ENCODE results near the gene ACCS.

The ACCS gene

DNA sequence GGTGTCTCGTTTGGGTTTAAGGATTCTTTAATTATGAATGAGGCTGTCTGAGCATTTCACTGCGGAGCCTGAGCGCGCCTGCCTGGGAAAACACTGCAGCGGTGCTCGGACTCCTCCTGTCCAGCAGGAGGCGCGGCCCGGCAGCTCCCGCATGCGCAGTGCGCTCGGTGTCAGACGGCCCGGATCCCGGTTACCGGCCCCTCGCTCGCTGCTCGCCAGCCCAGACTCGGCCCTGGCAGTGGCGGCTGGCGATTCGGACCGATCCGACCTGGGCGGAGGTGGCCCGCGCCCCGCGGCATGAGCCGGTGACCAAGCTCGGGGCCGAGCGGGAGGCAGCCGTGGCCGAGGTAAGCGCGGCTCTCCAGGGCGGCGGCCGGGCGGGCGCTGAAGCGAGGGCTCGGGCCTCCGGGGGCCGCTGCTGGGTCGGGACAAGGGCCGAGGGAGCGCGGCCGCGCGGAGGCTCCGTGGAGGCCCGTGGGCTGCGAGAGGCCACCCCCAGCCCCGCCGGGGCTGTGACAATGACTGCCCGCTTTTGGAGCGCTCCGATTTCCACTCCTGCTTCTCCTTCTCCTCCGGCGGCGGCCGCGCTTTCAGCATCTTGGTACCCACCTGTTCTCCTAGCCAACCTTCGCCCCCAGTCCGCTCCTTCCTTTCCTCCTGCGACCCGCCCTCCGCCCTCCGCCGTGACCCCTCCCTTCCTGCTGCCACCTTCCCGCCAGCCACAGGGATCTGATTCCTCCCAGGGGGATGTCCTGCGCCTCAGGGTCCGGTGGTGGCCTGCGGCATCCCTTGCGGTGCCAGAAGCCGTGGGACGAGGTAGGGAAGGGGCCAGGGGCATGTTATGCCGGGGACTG lies 29.7 kb downstream of the ACCS start, which contains the start of gene EXT2:
Gene EXT2, plus strand, starts transcription at position 173 of the 854 bp plus-strand sequence. CDS start 12,035 bp downstream, outside the sequence.
- peak; percentile 77 for DNase-seq

DNA sequence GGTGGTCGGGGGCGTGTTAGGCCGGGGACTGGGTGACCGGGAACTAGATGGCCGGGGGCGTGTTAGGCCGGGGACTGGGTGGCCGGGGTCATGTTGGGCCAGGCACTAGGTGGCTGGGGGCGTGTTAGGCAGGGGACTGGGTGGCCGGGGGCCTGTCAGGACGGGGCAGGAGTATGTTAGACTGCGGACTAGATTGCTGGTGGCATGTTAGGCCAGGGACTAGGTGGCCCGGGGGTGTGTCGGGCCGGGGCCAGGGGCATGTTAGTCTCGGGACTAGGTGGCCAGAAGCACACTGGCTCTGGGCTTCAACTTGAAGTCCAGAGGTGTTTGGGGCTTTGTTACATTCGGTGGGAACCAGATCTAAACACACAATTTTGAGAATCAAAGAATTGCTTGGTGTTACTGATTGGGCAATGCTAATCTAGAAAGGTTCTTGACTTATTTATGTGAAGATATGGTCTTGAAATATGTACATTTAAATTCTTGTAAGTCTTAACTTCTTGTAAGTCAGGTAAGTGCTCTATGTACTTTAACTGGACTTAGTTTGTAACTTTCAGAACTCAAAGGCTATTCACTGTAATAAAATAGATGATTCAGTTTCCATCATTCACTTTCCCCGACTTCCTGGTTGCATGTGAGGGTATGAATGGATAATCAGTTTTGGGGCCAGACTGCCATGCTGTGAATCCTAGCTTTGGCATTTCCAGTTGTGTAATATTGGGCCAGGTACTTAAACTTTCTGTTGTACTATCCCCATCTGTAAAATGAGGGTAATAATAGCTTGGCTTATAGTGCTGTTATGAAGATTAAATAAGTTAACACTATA lies 30.5 kb downstream of the ACCS start:
- no peak for DNase-seq

DNA sequence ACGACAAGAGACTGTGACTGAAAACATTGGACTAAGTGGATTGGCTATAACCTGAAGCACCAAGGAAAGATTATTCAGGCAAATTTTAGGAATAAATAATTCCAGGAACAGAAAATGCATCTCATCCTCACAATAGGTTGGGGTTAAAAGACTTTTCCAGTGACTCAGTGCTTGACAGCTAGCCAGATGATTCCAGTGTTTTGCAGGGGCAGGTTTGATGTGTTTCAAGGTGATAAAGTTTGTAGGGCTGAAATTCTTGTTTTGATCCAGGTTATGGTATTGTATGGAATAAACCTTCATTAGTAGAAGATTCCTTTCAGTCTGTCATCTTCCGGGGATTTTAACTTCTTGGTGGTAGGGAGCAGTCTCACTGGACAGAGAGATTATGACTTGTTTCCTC lies 31.8 kb downstream of the ACCS start:
- DNase-seq, result no peak

DNA sequence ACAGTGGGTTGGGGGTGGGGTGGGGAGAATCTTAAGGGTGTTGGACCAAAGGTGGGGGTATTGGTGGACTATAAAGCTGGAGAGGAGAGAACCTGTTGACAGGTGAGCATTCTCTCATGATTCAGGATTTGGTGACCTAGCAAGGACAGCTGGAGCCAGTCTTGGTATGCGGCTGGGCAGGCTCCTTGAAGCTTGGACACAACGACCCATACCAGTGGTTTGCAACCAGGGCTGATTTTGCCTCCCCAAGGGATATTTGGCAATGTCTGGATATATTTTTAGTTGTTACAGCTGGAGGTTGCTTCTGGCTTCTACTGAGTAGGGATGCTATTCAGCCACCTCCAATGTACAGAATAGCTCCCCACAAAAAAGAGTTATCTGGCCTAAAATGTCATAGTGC lies 35.0 kb downstream of the ACCS start:
- no peak for DNase-seq

DNA sequence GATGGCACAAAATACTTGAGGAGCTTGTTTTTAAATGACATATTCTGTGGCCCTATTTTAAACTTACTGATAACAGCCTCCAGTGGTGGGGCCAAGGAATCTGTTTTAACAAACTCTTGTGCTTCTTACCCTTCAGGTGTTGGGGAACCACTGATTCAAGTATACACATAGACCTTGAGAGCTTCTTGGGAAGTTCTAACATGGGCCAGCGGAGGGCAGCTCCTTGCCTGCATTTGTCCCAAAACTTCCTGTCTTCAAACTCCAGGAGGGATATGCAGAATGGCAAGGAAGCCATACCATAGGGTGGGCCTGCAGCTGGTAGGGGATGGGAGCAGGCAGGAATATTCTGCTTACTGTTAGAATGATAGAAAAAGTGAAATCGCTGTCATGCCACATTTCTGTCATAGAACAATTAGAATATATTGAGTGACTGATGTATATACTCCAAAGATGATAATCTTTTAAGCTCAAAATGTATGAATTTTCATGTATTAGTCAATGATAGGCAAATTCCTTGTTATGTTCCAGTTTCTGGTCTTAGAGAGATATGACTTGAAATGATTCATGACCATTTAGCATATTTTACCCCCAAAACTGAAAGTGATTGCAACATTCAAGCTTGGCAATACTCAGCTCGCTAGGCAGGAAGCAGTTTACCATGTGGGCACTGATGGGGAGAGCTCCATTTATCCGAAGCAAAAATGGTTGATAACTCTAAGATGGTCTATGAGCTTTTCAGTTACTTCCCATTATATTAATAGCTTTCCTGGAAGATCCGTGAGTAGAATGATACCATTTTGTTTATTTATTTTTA lies 38.6 kb downstream of the ACCS start:
- no peak for DNase-seq

DNA sequence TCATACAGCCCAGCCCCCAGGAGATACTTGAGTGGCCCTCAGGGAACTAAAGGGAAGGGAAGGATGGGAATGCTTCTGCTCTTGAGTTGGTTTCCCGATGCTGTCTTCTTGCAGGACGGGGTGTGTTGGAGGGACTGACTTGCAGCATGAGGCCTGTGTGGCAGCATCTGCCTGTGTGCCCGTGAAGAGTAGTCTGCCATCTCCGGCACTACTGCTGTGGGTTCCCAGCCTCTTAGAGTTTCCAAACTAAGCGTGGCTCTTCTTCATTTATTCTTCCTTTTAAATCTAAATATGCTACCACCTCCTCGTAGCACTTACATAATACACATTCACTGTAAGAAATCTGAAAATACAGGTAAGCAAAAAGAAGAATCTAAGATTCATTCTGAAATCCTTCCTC lies 42.2 kb downstream of the ACCS start:
- DNase-seq, result no peak

DNA sequence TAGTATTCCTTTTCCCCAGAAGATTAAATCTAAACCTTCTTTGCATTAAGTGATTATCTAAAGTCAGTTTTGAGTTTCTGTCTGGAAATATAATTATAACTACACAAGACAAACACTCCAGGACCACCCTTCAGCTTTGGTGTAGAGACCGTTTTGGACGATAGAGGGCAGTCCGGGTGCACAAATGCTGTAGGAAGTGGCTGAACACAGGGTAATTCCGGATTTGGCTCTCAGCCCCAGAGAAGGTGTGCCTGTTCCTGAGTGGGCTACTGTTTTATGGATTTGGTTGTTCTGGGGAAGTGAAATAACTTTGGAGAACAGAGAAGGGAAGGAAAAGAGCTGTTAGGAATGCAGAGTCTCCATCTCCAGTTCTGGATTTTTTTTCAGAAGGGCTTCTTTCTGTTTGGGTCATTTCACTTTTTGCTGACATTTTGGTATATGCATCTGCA lies 44.2 kb downstream of the ACCS start:
- peak; percentile 14 for DNase-seq

DNA sequence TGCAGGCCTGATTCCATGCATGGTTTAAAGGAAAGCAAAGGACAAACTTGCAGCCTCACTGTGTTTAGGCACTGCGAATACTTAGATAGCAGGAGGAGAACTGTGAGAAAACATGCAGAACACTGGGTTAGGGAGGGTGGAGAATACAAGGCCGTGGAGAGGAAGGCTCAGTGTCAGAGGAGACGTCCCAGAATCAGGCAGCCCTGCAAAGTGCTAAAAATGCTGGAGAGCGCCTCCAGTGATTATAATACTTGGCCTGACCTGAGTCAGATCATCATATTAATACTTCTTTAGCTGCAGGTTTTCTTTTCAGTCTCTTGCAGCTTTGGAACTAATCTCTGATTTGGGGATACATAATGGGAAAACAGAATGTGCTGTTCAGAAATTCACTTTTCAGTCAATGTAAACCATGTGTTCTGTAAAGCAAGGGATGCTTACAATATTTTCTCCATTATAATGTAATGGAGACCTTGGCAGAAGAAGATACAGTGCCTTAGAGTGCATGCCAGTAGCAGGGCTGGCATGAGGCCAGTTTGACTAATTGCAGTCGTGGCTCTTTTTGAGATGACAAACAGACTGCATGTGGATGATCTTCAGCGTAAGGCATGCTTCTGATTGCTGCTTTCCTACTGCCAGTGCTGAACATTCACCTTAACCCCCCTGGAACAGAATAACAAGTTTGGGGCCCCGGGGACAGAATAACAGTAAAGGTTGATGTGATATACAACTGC lies 46.2 kb downstream of the ACCS start:
- no peak for DNase-seq

DNA sequence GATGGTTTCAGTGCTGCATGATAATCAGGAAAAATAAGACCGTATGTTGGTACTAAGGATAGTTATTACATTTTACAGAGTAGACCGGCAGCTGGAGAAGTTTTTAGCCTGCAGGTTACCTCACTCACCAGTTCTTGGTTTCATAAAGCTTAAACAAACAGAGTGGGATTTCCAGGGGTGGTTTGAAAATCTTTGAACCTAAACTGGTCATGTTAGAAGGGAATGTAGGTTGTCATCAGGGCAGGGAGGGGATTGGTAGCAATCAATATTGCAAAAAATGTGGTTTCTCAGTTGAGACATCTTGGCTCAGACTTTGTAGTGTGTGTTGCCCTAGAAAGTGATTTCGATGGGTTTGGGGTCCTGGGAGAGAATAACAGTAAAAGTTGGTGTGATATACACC lies 46.9 kb downstream of the ACCS start:
- no peak for DNase-seq

DNA sequence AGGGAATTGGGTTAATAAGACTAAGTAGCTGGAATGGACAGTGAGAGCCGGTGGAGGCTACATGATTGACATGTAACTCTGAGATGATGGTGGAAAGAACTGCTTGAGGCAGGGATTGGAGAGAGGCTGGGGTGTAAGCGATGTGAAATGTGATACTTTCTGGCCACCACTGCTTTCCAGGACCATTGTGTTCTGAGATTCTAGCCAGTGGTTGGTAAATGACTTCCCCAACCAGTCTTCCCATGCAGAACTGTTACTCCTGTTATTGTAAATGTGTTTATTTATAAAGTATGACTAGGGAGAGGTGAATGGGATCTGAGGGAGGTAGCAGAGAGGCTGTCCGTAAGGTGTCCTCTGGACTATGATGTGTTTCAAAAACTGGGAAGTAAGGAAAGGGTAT lies 47.5 kb downstream of the ACCS start:
- DNase-seq, result no peak

DNA sequence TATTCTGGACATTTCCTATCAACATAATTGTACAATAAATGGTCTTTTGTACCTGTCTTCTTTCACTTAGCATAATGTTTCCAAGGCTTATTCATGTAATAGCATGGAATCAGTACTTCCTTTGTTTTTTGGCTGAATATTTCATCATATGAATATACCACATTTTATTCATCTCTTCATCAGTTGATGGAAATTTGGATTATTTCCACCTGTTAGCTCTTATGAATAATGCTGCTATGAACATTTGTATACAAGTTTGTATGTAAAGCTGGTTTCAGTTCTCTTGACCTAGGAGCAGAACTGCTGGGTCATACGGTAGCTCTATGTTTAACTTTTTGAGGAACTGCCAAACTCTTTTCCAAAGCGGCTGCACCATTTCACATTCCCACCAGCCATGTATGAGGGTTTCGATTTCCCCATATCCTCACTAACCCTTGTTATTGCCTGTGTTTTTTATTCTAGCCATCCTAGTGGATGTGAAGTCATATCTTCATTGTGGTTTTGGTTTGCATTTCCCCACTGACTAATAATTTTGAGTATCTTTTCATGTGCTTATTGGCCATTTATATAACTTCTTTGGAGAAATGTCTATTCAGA lies 50.3 kb downstream of the ACCS start:
- no peak for DNase-seq

DNA sequence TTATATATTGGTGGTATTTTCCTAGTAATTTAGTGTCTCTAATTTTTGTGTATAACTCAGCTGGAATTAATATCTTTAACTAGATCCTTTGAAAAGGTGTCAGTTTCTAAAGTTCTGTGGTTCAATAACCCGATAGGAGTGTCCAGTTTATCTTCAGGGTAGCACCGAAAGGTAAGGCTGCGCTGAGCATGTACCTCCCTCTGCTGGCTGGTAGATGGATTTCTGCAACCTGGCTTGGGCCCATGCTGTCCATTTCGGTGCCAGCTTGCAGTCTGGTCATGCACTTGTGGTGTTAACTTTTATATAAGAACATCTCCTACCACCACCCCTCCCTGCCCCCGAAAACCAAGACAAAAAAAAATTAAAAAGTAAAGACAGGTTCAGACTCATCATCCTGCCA lies 54.1 kb downstream of the ACCS start:
- no peak for DNase-seq

DNA sequence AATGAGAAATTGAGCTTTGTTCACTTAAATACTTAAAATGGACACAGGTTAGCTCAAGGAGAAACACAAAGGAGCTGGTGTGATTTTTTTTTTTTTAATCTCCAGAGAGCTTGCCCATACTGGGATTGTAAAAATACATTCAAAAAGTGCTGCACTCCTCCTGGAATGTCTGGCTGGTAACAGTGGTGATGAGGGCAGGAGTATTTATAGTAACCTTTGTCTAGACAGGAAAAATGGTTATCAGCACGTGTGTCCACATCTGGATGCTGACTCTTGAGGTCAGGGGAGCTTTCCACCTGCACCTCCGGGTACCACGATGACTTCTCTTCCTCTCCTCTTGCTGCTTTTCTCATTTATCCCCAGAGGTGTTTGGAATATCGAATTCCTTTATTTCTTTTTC lies 59.5 kb downstream of the ACCS start:
- DNase-seq, result no peak

DNA sequence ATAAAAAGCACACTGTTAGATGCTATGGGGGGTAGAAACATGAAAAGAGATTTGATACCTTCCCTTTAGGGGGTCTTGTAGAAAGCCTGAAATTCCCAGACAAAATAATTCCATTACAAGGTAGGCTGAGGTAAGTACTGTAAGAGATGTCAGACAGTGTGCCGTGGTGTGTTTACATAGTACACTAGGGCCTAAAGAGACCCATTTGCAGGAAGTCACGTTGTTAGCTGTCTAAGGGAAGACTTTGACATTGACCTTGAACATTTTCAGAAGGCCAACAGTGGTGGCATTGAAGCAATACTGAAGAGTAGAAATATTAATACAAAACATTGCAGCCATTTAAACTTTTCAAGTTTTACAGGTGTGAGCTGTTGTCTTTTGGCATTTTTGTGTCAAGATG lies 60.2 kb downstream of the ACCS start:
- DNase-seq, result no peak

DNA sequence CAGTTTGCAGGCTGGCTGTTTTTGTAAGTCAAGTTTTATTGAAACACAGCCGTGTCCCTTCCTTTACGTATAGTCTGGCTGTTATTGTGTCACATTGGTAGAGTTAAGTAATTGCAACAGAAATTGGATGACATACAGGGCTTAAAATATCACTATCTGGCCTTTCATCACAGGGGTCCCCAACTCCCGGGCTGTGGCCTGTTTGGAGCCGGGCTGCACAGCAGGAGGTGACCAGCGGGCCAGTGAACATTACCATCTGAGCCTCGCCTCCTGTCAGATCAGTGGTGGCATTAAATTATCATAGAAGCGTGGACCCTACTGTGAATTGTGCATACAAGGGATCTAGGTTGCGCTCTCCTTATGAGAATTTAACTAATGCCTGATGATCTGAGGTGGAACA lies 61.1 kb downstream of the ACCS start:
- no peak for DNase-seq

DNA sequence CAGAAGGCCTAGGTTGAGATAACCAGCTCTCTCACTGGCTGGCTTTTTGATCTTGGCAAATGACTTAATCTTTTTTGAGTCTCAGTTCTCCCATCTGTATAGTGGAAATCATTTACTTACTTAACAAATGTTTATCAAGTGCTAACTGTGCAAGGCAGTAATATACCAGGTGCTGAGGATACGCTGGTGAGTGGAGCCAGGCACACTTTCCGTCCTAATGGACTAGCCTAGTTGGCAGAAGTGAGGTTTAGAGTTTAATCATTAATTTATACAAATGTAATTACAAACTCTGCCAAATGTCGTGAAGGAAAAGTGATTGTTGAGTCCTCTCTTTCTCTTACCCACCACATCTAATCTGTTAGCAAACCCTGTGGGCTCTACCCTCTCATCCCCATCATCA lies 62.7 kb downstream of the ACCS start:
- no peak for DNase-seq

DNA sequence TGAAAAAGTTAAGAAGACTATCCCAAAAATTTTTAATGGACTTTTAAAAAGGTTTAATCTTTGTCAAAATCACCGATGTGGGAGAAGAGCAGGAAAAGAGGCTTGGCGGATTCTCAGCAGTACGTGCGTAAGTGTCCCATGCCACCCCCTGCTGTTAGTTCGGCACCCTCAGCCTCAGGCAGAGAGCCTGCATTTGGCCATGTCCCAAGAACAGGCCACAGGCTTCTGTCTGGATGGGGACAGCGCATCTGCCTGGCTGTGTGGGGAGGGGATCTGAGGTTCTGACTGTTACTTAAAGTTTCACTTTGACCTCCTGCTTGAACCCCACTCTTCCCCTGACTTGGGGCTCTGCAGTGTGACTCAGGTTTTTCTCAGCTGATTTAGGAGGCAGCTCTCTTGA lies 64.7 kb downstream of the ACCS start:
- no peak for DNase-seq

DNA sequence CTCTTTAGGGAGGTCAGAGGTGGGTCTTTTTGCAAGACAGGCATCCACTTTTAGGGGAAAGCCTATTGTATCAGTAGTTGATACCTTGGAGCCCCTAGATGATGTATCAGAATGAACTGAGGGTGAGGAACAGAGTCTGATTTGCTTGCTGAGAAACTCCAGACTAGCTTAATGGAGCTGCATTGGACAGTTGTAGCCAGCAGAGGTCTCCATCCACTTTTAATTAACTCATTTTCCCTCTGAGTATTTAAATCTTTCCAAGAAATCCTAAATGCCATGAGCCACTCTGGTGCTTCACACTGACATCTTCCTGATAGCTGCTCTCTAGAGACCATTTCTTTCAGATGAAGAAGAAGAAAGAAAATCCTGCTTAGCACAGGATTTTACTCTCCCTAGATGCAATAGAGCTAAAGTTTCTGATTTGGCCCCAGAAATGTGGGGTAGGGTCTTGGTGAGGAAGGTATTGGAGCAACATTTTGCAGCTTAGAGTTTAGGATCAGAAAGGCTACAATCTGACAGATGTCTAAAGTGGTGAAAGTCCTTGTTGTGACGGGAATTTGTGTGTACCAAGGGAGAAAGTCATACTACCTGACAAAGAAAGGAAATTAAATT lies 67.4 kb downstream of the ACCS start:
- no peak for DNase-seq

All from activated CD4-positive, alpha-beta T cell treated with anti-CD3 and anti-CD28 coated beads for 1 hour (primary cell).